ENCODE results near the gene GSX1. TPM values are rescaled to one million over a fixed set of nuclear protein-coding genes. Genes with fewer than 3 reads are reported as not detected.

GSX1 gene
- total and polyA plus RNA-seq, 2 donors (not counting 1 experiment from before 2014, with no cell fraction given) = not detected

GRCh38 chr13:27788271-27788670, 4.0 kb upstream of the GSX1 start:
- no peaks in the 10 kb centered on the region for H3K4me1 ChIP-seq (ENCODE audit: control insufficient read depth, extremely low read depth, insufficient read depth, low read length)
- no peak for TF ChIP-seq EZH2 (IDR thresholded peaks at IDR 0.05; ENCODE audit: low read length, missing control alignments)
- peaks cover 41% of the 10 kb centered on the region for H3K27me3 ChIP-seq (ENCODE audit: control insufficient read depth, insufficient read depth, low read length)

GRCh38 chr13:27789153-27789494, 3.2 kb upstream of the GSX1 start:
- Histone ChIP-seq H3K4me3 (replicated peaks in 1 of 4; ENCODE audit: control extremely low read depth in 1 of 4, insufficient read depth in 1 of 4, low read depth in 3 of 4, low read length in 4 of 4) (no peak overlapping the region), H3K27ac (ENCODE audit: insufficient read depth, low read length) (no peak overlapping the region), H3K79me2 (ENCODE audit: control insufficient read depth, insufficient read depth, low read length) (no peaks in the 10 kb centered on the region), H2AFZ (ENCODE audit: low read length) (no peak overlapping the region), H3K27me3 (ENCODE audit: control insufficient read depth, insufficient read depth, low read length) (peaks cover 50% of the 10 kb centered on the region), H3K4me2 (ENCODE audit: extremely low read depth, insufficient read depth, low read length) (no peak overlapping the region), H3K36me3 (ENCODE audit: control insufficient read depth, insufficient read depth, low read length) (no peaks in the 10 kb centered on the region), H3K9ac (ENCODE audit: insufficient read depth, low read length) (no peak overlapping the region), H3K9me3 (ENCODE audit: control insufficient read depth, insufficient read depth, low read depth, low read length) (no peaks in the 10 kb centered on the region), H3K4me1 (ENCODE audit: control insufficient read depth, extremely low read depth, insufficient read depth, low read length) (no peaks in the 10 kb centered on the region), H4K20me1 (ENCODE audit: control insufficient read depth, extremely low read depth, insufficient read depth, low read length) (no peaks in the 10 kb centered on the region)
- DNase-seq (ENCODE audit: low read depth in 2 of 2) = no peak
- TF ChIP-seq EZH2 (IDR thresholded peaks at IDR 0.05; ENCODE audit: low read length, missing control alignments) (no peak), CTCF (conservative IDR thresholded peaks at IDR 0.05 in 1 of 2, IDR thresholded peaks at IDR 0.05 in 1 of 2; ENCODE audit: low read depth in 1 of 2, low read length in 2 of 2) (no peak)

More at GRCh38 chr13:27788271-27788670, 4.0 kb upstream of the GSX1 start:
- no peak overlapping the region for H3K27ac ChIP-seq (ENCODE audit: insufficient read depth, low read length)
- no peaks in the 10 kb centered on the region for H4K20me1 ChIP-seq (ENCODE audit: control insufficient read depth, extremely low read depth, insufficient read depth, low read length)
- DNase-seq (ENCODE audit: low read depth in 2 of 2) = no peak
- H3K4me3 ChIP-seq (replicated peaks in 1 of 4; ENCODE audit: control extremely low read depth in 1 of 4, insufficient read depth in 1 of 4, low read depth in 3 of 4, low read length in 4 of 4) = no peak overlapping the region
- no peak overlapping the region for H3K4me2 ChIP-seq (ENCODE audit: extremely low read depth, insufficient read depth, low read length)
- H3K79me2 ChIP-seq (ENCODE audit: control insufficient read depth, insufficient read depth, low read length) = no peaks in the 10 kb centered on the region
- no peak overlapping the region for H3K9ac ChIP-seq (ENCODE audit: insufficient read depth, low read length)
- no peaks in the 10 kb centered on the region for H3K9me3 ChIP-seq (ENCODE audit: control insufficient read depth, insufficient read depth, low read depth, low read length)
- no peaks in the 10 kb centered on the region for H3K36me3 ChIP-seq (ENCODE audit: control insufficient read depth, insufficient read depth, low read length)
- H2AFZ ChIP-seq (ENCODE audit: low read length) = no peak overlapping the region

GRCh38 chr13:27789495-27790303, 2.6 kb upstream of the GSX1 start:
- H3K9me3 ChIP-seq (ENCODE audit: control insufficient read depth, insufficient read depth, low read depth, low read length) = no peaks in the 10 kb centered on the region
- no peak for TF ChIP-seq CTCF (conservative IDR thresholded peaks at IDR 0.05 in 1 of 2, IDR thresholded peaks at IDR 0.05 in 1 of 2; ENCODE audit: low read depth in 1 of 2, low read length in 2 of 2)
- TF ChIP-seq EZH2 (IDR thresholded peaks at IDR 0.05; ENCODE audit: low read length, missing control alignments) = peak; percentile 91
- H3K27ac ChIP-seq (ENCODE audit: insufficient read depth, low read length) = no peak overlapping the region
- H3K27me3 ChIP-seq (ENCODE audit: control insufficient read depth, insufficient read depth, low read length) = peaks cover 54% of the 10 kb centered on the region
- no peaks in the 10 kb centered on the region for H3K79me2 ChIP-seq (ENCODE audit: control insufficient read depth, insufficient read depth, low read length)
- H4K20me1 ChIP-seq (ENCODE audit: control insufficient read depth, extremely low read depth, insufficient read depth, low read length) = no peaks in the 10 kb centered on the region
- H3K4me1 ChIP-seq (ENCODE audit: control insufficient read depth, extremely low read depth, insufficient read depth, low read length) = no peaks in the 10 kb centered on the region
- DNase-seq (ENCODE audit: low read depth in 2 of 2) = no peak
- H2AFZ ChIP-seq (ENCODE audit: low read length) = no peak overlapping the region
- no peak overlapping the region for H3K9ac ChIP-seq (ENCODE audit: insufficient read depth, low read length)
- no peak overlapping the region for H3K4me2 ChIP-seq (ENCODE audit: extremely low read depth, insufficient read depth, low read length)
- no peak overlapping the region for H3K4me3 ChIP-seq (replicated peaks in 1 of 4; ENCODE audit: control extremely low read depth in 1 of 4, insufficient read depth in 1 of 4, low read depth in 3 of 4, low read length in 4 of 4)
- H3K36me3 ChIP-seq (ENCODE audit: control insufficient read depth, insufficient read depth, low read length) = no peaks in the 10 kb centered on the region
